Kidney (tissue), 14 donors: ENCODE results near the gene TICRR. TPM values are rescaled to one million over a fixed set of nuclear protein-coding genes. Genes with fewer than 3 reads are reported as not detected.
"Not testable (repeated sequence)": the region's sequence is repeated elsewhere in the genome, so short reads cannot be mapped to it uniquely, and the experiment has no call there.

ENCODE experiments used
- DNase-seq, 5 donors: peaks; one replicate each; pipeline ENCODE4 v3.0.0-alpha.2; 2013 to 2020
- FAIRE-seq: peaks from 2 replicates; lab custom pipeline; 2012; peaks lifted over from hg19 to GRCh38; lab: Jason Lieb, UNC
- H3K27ac ChIP-seq, 2 donors: one replicate each; pipeline ENCODE4 v1.7.0; 2013; ENCODE audit warnings: low read depth in 2 of 2, low read length in 2 of 2, inconsistent platforms in 1 of 2
- H3K27me3 ChIP-seq: one replicate; pipeline ENCODE4 v1.7.1; 2013; ENCODE audit warnings: low read length, inconsistent platforms; ENCODE audit not compliant: control insufficient read depth, insufficient read depth
- H3K36me3 ChIP-seq, 3 donors: one replicate each; pipeline versions ENCODE4 v1.7.0 to v1.7.1; 2013; ENCODE audit warnings: low read length in 3 of 3, control low read depth in 1 of 3, inconsistent platforms in 1 of 3; ENCODE audit not compliant: insufficient read depth in 3 of 3, control insufficient read depth in 2 of 3
- H3K4me1 ChIP-seq, 3 donors: one replicate each; pipeline versions ENCODE4 v1.7.0 to v1.7.1; 2013; ENCODE audit warnings: low read length in 3 of 3, inconsistent platforms in 1 of 3, low read depth in 1 of 3; ENCODE audit not compliant: control insufficient read depth in 2 of 3, insufficient read depth in 2 of 3
- H3K4me3 ChIP-seq, 3 donors: one replicate each; pipeline versions ENCODE4 v1.7.0 to v1.8.1; 2013; ENCODE audit warnings: low read length in 3 of 3, control low read depth in 1 of 3, inconsistent platforms in 1 of 3
- H3K9ac ChIP-seq, 3 donors: one replicate each; pipeline versions ENCODE4 v1.7.0 to v1.7.1; 2013; ENCODE audit warnings: low read length in 3 of 3, control low read depth in 1 of 3, inconsistent platforms in 1 of 3
- H3K9me3 ChIP-seq, 3 donors: one replicate each; pipeline versions ENCODE4 v1.7.0 to v1.7.1; 2013; ENCODE audit warnings: low read length in 3 of 3, control low read depth in 1 of 3, inconsistent platforms in 1 of 3; ENCODE audit not compliant: control insufficient read depth in 2 of 3, insufficient read depth in 1 of 3
- CTCF ChIP-seq: IDR thresholded peaks from 3 replicates; pipeline ENCODE4 v1.5.1; 2012; ENCODE audit warnings: mild to moderate bottlenecking, moderate library complexity, borderline replicate concordance; ENCODE audit not compliant: insufficient read depth; ENCODE audit errors: extremely low read depth
- intact Hi-C: fragments of 100-400 bp; cut with DNase I; formaldehyde crosslinking; loops from one replicate; pipeline ENCODE4 v1.11.1; 2022
- polyA plus RNA-seq: library from polyadenylated mRNA; stranded (reverse); fragments of 350-450 nt; fragmentation: Illumina TruSeq; extraction: RNeasy Lipid Tissue Mini Kit (QIAGEN cat#74804); gene quantifications from one replicate; pipeline ENCODE4 v1.2.3, GENCODE V29; 2014; ENCODE audit warnings: low read depth, low replicate concordance; ENCODE audit not compliant: insufficient read depth
- total RNA-seq: library from RNA; stranded (reverse); fragmentation: NEBNext Ultra II Directional; extraction: Animal tissue kit (Norgen Biotek cat#: 25700); gene quantifications from one replicate; pipeline ENCODE4 v1.2.1, GENCODE V29; 2021
- donor health status: control.
- donor health status: control.
- donor health status: control.
- donor health status: control.
- donor health status: control.
- donor health status: DM: yes; HTN: yes; CAD: no.
- donor health status: Normal renal cell carcinoma (clear cell type).

Gene TICRR
- total and polyA plus RNA-seq, 2 donors from 2014 or later, result 0.25 TPM; not detected in 1

GRCh38 chr15:89542369-89542768, 32.9 kb upstream of the TICRR start:
- intact Hi-C loops, result no loop called here
- DNase-seq (no peak), FAIRE-seq (no peak)
- TF ChIP-seq CTCF, result no peak
- no peak overlapping the region for H3K9ac ChIP-seq
- no peaks in the 10 kb centered on the region for H3K27me3 ChIP-seq
- H3K4me3 ChIP-seq, result no peak overlapping the region
- H3K27ac ChIP-seq, result no peak overlapping the region
- no peaks in the 10 kb centered on the region for H3K36me3 ChIP-seq
- H3K4me1 ChIP-seq, result no peaks in the 10 kb centered on the region
- peaks cover 0 to 3% (median 0%) of the 10 kb centered on the region in 3 donors for H3K9me3 ChIP-seq

- H3K36me3 ChIP-seq, result no peaks in the 10 kb centered on the region
- no peak overlapping the region for H3K9ac ChIP-seq
- no peaks in the 10 kb centered on the region for H3K27me3 ChIP-seq
- no peak for DNase-seq
- no peak for TF ChIP-seq CTCF
- intact Hi-C loops, result no loop called here
- H3K9me3 ChIP-seq, result no peaks in the 10 kb centered on the region
- H3K4me3 ChIP-seq, result no peak overlapping the region
- H3K27ac ChIP-seq, result no peak overlapping the region
- no peaks in the 10 kb centered on the region for H3K4me1 ChIP-seq
- no peak for FAIRE-seq
Observed at GRCh38 chr15:89543389-89543788, 31.9 kb upstream of the TICRR start.

- intact Hi-C loops, H3K9me3 ChIP-seq, H3K4me1 ChIP-seq, FAIRE-seq, H3K27me3 ChIP-seq, H3K9ac ChIP-seq, H3K27ac ChIP-seq, DNase-seq, H3K4me3 ChIP-seq, H3K36me3 ChIP-seq: not testable (repeated sequence)
Observed at GRCh38 chr15:89549138-89549537, 26.1 kb upstream of the TICRR start.

GRCh38 chr15:89550427-89550826, 24.8 kb upstream of the TICRR start:
- Histone ChIP-seq H3K4me1 (peaks cover 0 to 3% (median 0%) of the 10 kb centered on the region in 3 donors), H3K9ac (no peak overlapping the region), H3K9me3 (no peaks in the 10 kb centered on the region), H3K27me3 (no peaks in the 10 kb centered on the region), H3K36me3 (no peaks in the 10 kb centered on the region), H3K27ac (no peak overlapping the region), H3K4me3 (no peak overlapping the region)
- DNase-seq (no peak), FAIRE-seq (no peak)
- intact Hi-C loops, result no loop called here
- no peak for TF ChIP-seq CTCF
